ENCODE data around the gene PPP1R9B. TPM values are rescaled to one million over a fixed set of nuclear protein-coding genes. Genes with fewer than 3 reads are reported as not detected.

Gene PPP1R9B, protein sequence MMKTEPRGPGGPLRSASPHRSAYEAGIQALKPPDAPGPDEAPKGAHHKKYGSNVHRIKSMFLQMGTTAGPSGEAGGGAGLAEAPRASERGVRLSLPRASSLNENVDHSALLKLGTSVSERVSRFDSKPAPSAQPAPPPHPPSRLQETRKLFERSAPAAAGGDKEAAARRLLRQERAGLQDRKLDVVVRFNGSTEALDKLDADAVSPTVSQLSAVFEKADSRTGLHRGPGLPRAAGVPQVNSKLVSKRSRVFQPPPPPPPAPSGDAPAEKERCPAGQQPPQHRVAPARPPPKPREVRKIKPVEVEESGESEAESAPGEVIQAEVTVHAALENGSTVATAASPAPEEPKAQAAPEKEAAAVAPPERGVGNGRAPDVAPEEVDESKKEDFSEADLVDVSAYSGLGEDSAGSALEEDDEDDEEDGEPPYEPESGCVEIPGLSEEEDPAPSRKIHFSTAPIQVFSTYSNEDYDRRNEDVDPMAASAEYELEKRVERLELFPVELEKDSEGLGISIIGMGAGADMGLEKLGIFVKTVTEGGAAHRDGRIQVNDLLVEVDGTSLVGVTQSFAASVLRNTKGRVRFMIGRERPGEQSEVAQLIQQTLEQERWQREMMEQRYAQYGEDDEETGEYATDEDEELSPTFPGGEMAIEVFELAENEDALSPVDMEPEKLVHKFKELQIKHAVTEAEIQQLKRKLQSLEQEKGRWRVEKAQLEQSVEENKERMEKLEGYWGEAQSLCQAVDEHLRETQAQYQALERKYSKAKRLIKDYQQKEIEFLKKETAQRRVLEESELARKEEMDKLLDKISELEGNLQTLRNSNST
- total RNA-seq, result 35.2 and 38.2 TPM in 2 replicates

- DNase-seq (ENCODE audit: low read depth), result no peak
- Histone ChIP-seq H3K27me3 (ENCODE audit: control insufficient read depth, insufficient read depth, low read length) (no peaks in the 10 kb centered on the region), H3K4me3 (ENCODE audit: low read depth, low read length) (peak within 1 kb of the TSS; percentile 73), H3K36me3 (ENCODE audit: control insufficient read depth, insufficient read depth, low read length) (no peaks in the 10 kb centered on the region)
- no peak for TF ChIP-seq CTCF (IDR thresholded peaks at IDR 0.05; ENCODE audit: insufficient read depth, low read length, poor library complexity, severe bottlenecking)
Observed at GRCh38 chr17:50150354-50151040, at the start of gene PPP1R9B. Gene PPP1R9B (minus strand): TSS chr17:50150677. CDS start chr17:50150513, 164 bp downstream.

GRCh38 chr17:50199803-50200456 lies 49.5 kb upstream of the PPP1R9B start:
- Histone ChIP-seq H3K27me3 (ENCODE audit: control insufficient read depth, insufficient read depth, low read length) (no peaks in the 10 kb centered on the region), H3K4me3 (ENCODE audit: low read depth, low read length) (peak overlapping the region; percentile 55), H3K36me3 (ENCODE audit: control insufficient read depth, insufficient read depth, low read length) (no peaks in the 10 kb centered on the region)
- no peak for DNase-seq (ENCODE audit: low read depth)
- no peak for TF ChIP-seq CTCF (IDR thresholded peaks at IDR 0.05; ENCODE audit: insufficient read depth, low read length, poor library complexity, severe bottlenecking)

- H3K4me3 ChIP-seq (ENCODE audit: low read depth, low read length), result peak overlapping the region; percentile 55
- H3K27me3 ChIP-seq (ENCODE audit: control insufficient read depth, insufficient read depth, low read length), result no peaks in the 10 kb centered on the region
- H3K36me3 ChIP-seq (ENCODE audit: control insufficient read depth, insufficient read depth, low read length), result no peaks in the 10 kb centered on the region
- DNase-seq (ENCODE audit: low read depth), result no peak
- no peak for TF ChIP-seq CTCF (IDR thresholded peaks at IDR 0.05; ENCODE audit: insufficient read depth, low read length, poor library complexity, severe bottlenecking)
Observed at GRCh38 chr17:50199211-50199802, 48.8 kb upstream of the PPP1R9B start.

DNA sequence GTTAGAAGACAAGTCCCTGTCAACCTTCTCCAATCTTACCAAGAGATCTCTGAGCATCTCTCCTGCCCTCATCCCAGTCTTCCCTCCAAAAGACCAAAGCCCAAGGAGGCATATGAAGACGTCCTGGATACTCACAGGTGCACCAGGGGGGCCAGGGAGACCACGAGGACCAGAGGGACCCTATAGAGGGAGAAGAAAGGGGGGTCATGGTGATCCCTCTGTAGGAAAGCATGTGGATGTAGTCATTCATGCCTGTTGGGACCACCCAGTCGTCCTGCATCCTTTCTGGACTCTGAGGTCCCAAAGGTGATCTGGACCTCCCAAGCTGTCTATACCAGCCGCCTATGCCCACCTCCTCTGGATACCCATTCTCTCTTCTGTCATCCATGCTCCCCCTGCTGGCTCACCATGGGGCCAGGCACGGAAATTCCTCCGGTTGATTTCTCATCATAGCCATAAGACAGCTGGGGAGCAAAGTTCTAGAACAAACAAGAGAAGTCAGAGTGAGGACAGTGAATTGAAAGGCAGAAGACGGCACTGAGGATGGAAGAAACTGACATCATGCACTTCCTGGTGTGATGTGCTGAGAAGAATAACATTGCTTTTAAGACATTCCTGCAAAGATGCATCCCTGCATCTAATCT lies 47.7 kb upstream of the PPP1R9B start:
- peak; percentile 84 for TF ChIP-seq CTCF (IDR thresholded peaks at IDR 0.05; ENCODE audit: insufficient read depth, low read length, poor library complexity, severe bottlenecking)
- Histone ChIP-seq H3K27me3 (ENCODE audit: control insufficient read depth, insufficient read depth, low read length) (no peaks in the 10 kb centered on the region), H3K36me3 (ENCODE audit: control insufficient read depth, insufficient read depth, low read length) (no peaks in the 10 kb centered on the region), H3K4me3 (ENCODE audit: low read depth, low read length) (no peak overlapping the region)
- DNase-seq (ENCODE audit: low read depth), result no peak

DNA sequence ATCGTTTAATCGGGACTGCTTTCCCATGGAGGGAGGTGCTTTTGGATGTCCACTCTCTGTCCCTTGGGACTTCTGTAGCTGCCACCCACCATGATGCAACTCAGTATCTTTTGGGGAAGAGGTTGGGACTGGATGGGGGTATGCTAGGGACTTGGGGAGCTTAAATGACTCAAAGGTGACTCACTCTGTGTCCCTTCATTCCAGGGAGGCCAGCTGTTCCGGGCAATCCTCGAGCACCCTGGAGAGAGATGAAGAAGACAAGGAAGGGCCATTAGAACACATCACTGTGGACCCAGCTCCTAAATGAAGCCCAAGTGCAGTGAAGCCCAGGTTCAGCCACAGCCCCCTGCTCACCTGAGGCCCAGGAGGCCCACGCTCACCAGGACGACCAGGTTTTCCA lies 46.3 kb upstream of the PPP1R9B start:
- Histone ChIP-seq H3K27me3 (ENCODE audit: control insufficient read depth, insufficient read depth, low read length) (no peaks in the 10 kb centered on the region), H3K36me3 (ENCODE audit: control insufficient read depth, insufficient read depth, low read length) (peaks cover 6% of the 10 kb centered on the region), H3K4me3 (ENCODE audit: low read depth, low read length) (no peak overlapping the region)
- no peak for TF ChIP-seq CTCF (IDR thresholded peaks at IDR 0.05; ENCODE audit: insufficient read depth, low read length, poor library complexity, severe bottlenecking)
- no peak for DNase-seq (ENCODE audit: low read depth)

All from kidney epithelial cell (primary cell).